ENCODE measurements around the gene PHLDA3.

- TF ChIP-seq CTCF (IDR thresholded peaks at IDR 0.05; ENCODE audit: low read length) (no peak), EZH2 (IDR thresholded peaks at IDR 0.05; ENCODE audit: borderline replicate concordance, low read length) (no peak)
Measured at GRCh38 chr1:201436969-201437368, 32.0 kb downstream of the PHLDA3 start.
